ENCODE data around the gene ZSWIM4. TPM values are rescaled to one million over a fixed set of nuclear protein-coding genes. Genes with fewer than 3 reads are reported as not detected.

The ZSWIM4 gene
- total RNA-seq, 6 donors from 2014 or later = 7.3 to 22.6 (median 10.1) TPM

GRCh38 chr19:13873834-13874515 is 78.7 kb downstream of the ZSWIM4 start:
- DNase-seq = peak in 1 of 2 donors; percentile 83
- H3K27me3 ChIP-seq = no peaks in the 10 kb centered on the region
- H3K27ac ChIP-seq = no peak overlapping the region
- no peak overlapping the region for H3K4me3 ChIP-seq
- 61 to 78% methylated on average over 30 to 35 of the region's 35 CpGs for WGBS, 2 donors
- peaks cover 7 to 13% (median 10%) of the 10 kb centered on the region in 4 donors for H3K4me1 ChIP-seq
- no peaks in the 10 kb centered on the region for H3K36me3 ChIP-seq
- H3K9me3 ChIP-seq = no peaks in the 10 kb centered on the region
- no peak for TF ChIP-seq CTCF (IDR thresholded peaks at IDR 0.05)
- TF ChIP-seq POLR2A (IDR thresholded peaks at IDR 0.05) = no peak
- no peak for TF ChIP-seq EP300 (IDR thresholded peaks at IDR 0.05)
- TF ChIP-seq POLR2AphosphoS5 (IDR thresholded peaks at IDR 0.05) = no peak
- no peak for ATAC-seq (ENCODE audit: low FRiP score in 2 of 2)

GRCh38 chr19:13875824-13876223 is 80.6 kb downstream of the ZSWIM4 start:
- no peak for DNase-seq
- WGBS, 2 donors = 93 to 94% methylated on average over 5 of the region's 5 CpGs
- ATAC-seq (ENCODE audit: low FRiP score in 2 of 2) = no peak
- peaks cover 17 to 27% (median 23%) of the 10 kb centered on the region in 4 donors for H3K4me1 ChIP-seq
- no peaks in the 10 kb centered on the region for H3K36me3 ChIP-seq
- H3K9me3 ChIP-seq = no peaks in the 10 kb centered on the region
- H3K4me3 ChIP-seq = no peak overlapping the region
- no peak for TF ChIP-seq POLR2A (IDR thresholded peaks at IDR 0.05)
- no peak for TF ChIP-seq CTCF (IDR thresholded peaks at IDR 0.05)
- TF ChIP-seq EP300 (IDR thresholded peaks at IDR 0.05) = no peak
- no peak for TF ChIP-seq POLR2AphosphoS5 (IDR thresholded peaks at IDR 0.05)
- H3K27ac ChIP-seq = no peak overlapping the region
- no peaks in the 10 kb centered on the region for H3K27me3 ChIP-seq

GRCh38 chr19:13876834-13877233 is 81.6 kb downstream of the ZSWIM4 start, which contains the start of gene NANOS3:
NANOS3 (plus strand) TSS chr19:13877134; CDS start chr19:13877249, 115 bp downstream.
- Histone ChIP-seq H3K27ac (no peak within 1 kb of the TSS), H3K9me3 (no peaks in the 10 kb centered on the region), H3K4me1 (peaks cover 27 to 37% (median 33%) of the 10 kb centered on the region in 4 donors), H3K27me3 (no peaks in the 10 kb centered on the region), H3K4me3 (no peak within 1 kb of the TSS), H3K36me3 (no peaks in the 10 kb centered on the region)
- 64 to 100% methylated on average over 1 to 5 of the region's 5 CpGs for WGBS, 2 donors
- DNase-seq (no peak), ATAC-seq (ENCODE audit: low FRiP score in 2 of 2) (no peak)
- TF ChIP-seq CTCF (IDR thresholded peaks at IDR 0.05) (no peak), POLR2A (IDR thresholded peaks at IDR 0.05) (no peak), POLR2AphosphoS5 (IDR thresholded peaks at IDR 0.05) (no peak), EP300 (IDR thresholded peaks at IDR 0.05) (no peak)

- H3K27ac ChIP-seq = no peak overlapping the region
- H3K27me3 ChIP-seq = no peaks in the 10 kb centered on the region
- ATAC-seq (ENCODE audit: low FRiP score in 2 of 2) (no peak), DNase-seq (peak in 1 of 2 donors; percentile 81)
- no peaks in the 10 kb centered on the region for H3K9me3 ChIP-seq
- no peak overlapping the region for H3K4me3 ChIP-seq
- H3K36me3 ChIP-seq = no peaks in the 10 kb centered on the region
- H3K4me1 ChIP-seq = peaks cover 29 to 41% (median 38%) of the 10 kb centered on the region in 4 donors
- WGBS, 2 donors = 89 to 93% methylated on average over 14 to 27 of the region's 27 CpGs
- no peak for TF ChIP-seq POLR2A (IDR thresholded peaks at IDR 0.05)
- no peak for TF ChIP-seq CTCF (IDR thresholded peaks at IDR 0.05)
- TF ChIP-seq EP300 (IDR thresholded peaks at IDR 0.05) = no peak
- TF ChIP-seq POLR2AphosphoS5 (IDR thresholded peaks at IDR 0.05) = no peak
These were observed 82.1 kb downstream of the ZSWIM4 start for GRCh38 chr19:13877303-13877702.

Data from upper lobe of left lung (tissue), 6 donors.